Measurements from ENCODE around the gene DGKD.

DNA sequence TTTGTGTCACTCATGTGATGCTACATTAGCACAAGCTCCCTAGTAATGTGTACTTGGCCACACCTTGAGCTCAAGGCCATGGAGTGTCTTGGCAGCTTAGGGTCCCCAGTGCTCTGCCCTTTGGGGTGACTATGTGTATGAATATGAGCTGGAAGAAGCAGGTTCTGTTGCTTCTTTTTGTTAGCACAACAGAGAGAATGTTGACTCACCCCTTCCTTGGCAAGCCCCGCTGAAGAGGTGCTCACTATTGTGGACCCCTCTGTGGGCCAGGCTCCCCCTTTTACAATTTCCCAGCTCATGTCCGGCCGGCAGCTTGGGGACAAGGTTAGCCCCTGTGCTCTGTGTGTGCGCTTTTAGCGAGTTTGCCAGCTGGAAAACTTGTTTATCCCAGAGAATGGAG, 48.1 kb downstream of the DGKD start:
- TF ChIP-seq POLR2AphosphoS5 (IDR thresholded peaks at IDR 0.05; ENCODE audit: low read depth, low read length) (no peak), POLR2A (IDR thresholded peaks at IDR 0.05; ENCODE audit: low read depth, low read length) (no peak)

Data from GM12892 (cell line).